ENCODE data around the gene BRDT.

Gene BRDT

GRCh38 chr1:91949356-91949699 is at the start of gene BRDT:
TSS of gene BRDT (plus strand) at chr1:91949401. CDS start at chr1:91962755, 13,354 bp downstream.
- DNase-seq = no peak

GRCh38 chr1:91900562-91900961 is 48.6 kb upstream of the BRDT start:
- DNase-seq = no peak

- no peak for DNase-seq
Observed at GRCh38 chr1:91901231-91901630, 48.0 kb upstream of the BRDT start.

- no peak for DNase-seq
Observed at GRCh38 chr1:91912266-91912665, 36.9 kb upstream of the BRDT start.

GRCh38 chr1:91913018-91913417 is 36.2 kb upstream of the BRDT start:
- DNase-seq = no peak

GRCh38 chr1:91916046-91916445 is 33.2 kb upstream of the BRDT start:
- no peak for DNase-seq

- DNase-seq = no peak
Observed at GRCh38 chr1:91916811-91917460, 32.3 kb upstream of the BRDT start.

GRCh38 chr1:91919962-91920361 is 29.2 kb upstream of the BRDT start:
- DNase-seq = no peak

- no peak for DNase-seq
Observed at GRCh38 chr1:91924146-91924545, 25.1 kb upstream of the BRDT start.

GRCh38 chr1:91925644-91926435 is 23.4 kb upstream of the BRDT start:
- DNase-seq = no peak

- no peak for DNase-seq
Observed at GRCh38 chr1:91928026-91928425, 21.2 kb upstream of the BRDT start.

GRCh38 chr1:91929250-91929649 is 20.0 kb upstream of the BRDT start:
- no peak for DNase-seq

- DNase-seq = no peak
Observed at GRCh38 chr1:91937613-91938012, 11.6 kb upstream of the BRDT start.

GRCh38 chr1:91940496-91940895 is 8.7 kb upstream of the BRDT start:
- DNase-seq = no peak

GRCh38 chr1:91944087-91944486 is 5.1 kb upstream of the BRDT start:
- no peak for DNase-seq

GRCh38 chr1:91948097-91948496 is 1.1 kb upstream of the BRDT start:
- no peak for DNase-seq

- DNase-seq = peak; percentile 48
Observed at GRCh38 chr1:91948501-91949355, 473 bp upstream of the BRDT start.

GRCh38 chr1:91952187-91952586 is 3.0 kb downstream of the BRDT start:
- no peak for DNase-seq

GRCh38 chr1:91958926-91959325 is 9.7 kb downstream of the BRDT start:
- DNase-seq = no peak

GRCh38 chr1:91968334-91968733 is 19.1 kb downstream of the BRDT start:
- DNase-seq = no peak

GRCh38 chr1:91979383-91979782 is 30.2 kb downstream of the BRDT start:
- no peak for DNase-seq

- no peak for DNase-seq
Observed at GRCh38 chr1:91980663-91981062, 31.5 kb downstream of the BRDT start.

- no peak for DNase-seq
Observed at GRCh38 chr1:91981996-91982609, 32.9 kb downstream of the BRDT start.
